GM21381 (cell line): ENCODE results near the gene TOR2A.
A peak's percentile ranks its signal among the peaks of the same experiment; 100 is the strongest.

Source experiments
- ATAC-seq: cut with Tn5 transposase; IDR thresholded peaks from one replicate; pipeline ENCODE4 v1.9.1; 2021; ENCODE audit warnings: mild to moderate bottlenecking, moderate library complexity; ENCODE audit not compliant: unreplicated experiment

Gene TOR2A

DNA sequence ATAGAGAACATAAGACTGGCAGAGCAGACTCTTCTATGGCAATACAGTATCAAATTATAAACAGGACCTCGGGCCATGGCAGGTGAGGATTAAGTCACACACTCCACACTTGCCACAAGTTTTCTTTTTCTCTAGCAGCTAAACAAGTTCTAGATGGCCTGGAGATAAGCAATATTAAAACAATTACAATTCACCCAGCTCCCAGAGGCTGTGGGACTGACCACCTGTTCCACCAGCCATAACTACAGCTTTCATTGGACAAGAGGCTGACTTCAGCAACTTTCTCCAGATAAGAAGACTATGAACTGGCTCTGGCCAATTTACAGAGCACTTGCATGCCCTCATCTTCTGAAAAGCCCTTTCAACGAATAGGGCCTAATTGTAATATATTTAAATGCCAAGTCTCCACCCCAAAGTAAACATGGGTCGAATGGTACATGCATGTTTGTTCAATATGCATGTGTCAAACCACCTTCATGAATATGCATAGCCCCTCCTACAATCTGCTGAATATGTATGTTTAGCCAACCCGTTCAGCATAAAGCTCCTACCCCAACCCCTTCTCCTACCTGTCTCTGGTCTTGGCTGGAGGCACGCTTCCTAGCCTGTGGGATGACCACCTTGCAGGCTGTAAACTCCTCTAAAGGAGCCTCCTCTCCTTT, 34.4 kb downstream of the TOR2A start:
- no peak for ATAC-seq

DNA sequence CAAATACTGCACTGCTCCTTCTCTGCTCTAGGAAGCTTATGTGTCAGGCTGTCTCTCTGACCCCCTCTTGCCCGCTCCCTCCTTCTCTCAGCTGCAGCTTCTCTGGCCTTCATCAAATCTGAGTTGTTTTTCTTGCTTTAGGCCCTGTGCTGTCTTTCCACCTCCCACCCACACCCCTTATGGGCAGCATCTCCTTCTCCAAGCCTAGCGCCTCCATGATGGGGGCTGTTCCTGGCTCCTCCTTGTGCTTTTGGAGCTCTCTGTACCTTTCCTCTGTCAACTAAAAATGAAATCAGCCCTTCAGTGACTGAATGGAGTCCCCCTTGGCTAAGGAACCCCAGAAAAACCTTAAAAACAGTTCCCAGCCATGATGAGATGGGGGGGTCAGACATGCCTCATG, 35.0 kb downstream of the TOR2A start:
- ATAC-seq: no peak

DNA sequence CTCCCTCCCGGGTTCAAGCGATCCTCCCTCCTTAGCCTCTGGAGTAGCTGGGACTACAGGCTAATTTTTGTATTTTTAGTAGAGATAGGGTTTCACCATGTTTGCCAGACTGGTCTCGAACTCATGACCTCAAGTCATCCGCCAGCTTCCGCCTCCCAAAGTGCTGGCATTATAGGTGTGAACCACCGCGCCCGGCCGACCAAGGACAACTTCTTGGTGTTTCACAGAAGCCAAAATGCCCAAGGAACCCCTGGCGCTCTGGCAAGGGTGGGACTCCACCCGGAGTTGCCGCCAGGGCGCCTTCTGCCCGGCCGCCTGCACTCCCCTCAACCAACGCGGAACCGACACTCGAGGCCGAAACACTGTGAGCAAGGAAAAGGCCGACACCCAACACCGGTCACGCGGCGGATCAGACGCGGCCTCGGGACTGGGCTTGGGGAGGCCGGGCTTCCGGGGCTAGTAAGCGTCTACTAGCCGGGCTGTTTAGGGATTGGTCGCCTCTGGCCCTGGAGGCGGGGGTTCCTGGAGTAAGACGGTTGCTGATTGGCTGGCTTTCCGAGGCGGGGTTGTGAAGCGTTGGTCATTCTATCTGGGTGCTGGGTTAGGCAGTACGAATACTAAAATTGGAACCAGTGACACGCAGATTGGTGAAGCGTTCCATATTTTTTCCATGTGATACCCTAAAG, 36.0 kb downstream of the TOR2A start:
- ATAC-seq: peak; percentile 96

DNA sequence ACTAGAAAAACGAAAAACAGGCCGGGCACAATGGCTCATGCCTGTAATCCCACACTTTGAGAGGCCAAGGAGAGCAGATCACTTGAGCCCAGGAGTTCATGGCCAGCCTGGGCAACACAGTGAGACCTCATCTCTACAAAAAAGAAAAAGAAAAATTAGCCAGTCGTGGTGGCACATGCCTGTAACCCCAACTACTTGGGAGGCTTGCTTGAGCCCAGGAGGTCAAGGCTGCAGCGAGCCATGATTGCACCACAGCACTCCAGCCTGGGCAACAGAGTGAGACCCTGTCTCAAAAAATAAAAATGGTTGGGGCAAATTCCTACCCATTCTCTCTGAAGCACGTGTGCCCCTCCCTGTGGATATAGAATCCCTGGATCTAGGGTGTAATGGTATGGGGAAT, 36.7 kb downstream of the TOR2A start:
- no peak for ATAC-seq

DNA sequence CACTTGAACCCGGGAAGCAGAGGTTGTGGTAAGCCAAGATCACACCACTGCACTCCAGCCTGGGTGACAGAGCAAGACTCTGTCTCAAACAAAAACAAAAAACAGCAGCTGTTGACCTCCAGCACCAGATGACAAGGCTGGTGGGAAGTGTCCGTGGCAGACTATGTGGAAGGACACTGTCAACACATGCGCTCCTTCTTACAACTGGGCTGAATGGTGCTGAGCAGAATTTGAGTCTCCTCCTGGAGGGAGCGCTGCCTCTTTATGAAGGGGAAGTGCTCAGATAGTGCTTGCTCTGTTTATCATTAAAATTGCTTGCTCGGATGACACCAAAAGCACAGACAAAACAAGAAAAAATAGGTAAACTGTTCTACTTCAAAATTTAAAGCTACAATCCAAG, 37.5 kb downstream of the TOR2A start:
- ATAC-seq: no peak

DNA sequence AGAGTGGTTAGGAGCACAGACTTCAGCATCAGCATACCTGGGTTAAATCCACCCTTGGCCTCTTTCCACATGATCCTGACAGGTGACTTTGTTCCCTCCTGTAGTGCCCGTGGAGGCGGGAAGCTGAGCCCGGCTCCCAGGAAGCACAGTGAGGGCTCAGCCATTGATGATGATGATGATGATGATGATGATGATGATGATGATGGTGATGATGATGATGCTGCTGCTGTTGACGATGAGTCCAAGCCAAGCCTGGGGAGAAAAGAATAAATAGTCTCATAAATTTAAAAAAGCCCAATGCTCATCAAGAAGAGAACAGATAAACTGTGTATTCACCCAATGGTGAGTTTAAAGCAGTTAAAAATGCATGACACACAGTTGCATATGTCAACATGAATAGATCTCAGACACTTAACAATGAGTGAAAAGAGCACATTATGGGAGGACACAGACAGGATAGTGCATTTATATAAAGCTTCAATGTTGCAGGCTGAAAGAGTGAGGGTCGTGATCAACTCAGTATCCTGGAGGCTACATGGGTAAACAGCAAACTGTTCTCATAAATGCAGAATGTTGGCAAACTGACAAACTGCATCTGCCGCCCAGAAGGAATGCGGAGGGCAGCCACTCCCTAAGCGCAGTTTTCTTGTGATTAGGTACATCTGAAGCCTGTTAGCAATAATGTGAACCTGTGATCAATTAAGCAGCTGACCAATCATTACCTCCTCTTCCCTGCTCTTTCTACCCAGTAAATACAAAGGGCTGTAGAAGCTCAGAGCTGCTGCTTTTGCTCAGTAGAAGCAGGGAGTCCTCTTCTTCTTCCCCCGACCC, 40.0 kb downstream of the TOR2A start:
- ATAC-seq: no peak

DNA sequence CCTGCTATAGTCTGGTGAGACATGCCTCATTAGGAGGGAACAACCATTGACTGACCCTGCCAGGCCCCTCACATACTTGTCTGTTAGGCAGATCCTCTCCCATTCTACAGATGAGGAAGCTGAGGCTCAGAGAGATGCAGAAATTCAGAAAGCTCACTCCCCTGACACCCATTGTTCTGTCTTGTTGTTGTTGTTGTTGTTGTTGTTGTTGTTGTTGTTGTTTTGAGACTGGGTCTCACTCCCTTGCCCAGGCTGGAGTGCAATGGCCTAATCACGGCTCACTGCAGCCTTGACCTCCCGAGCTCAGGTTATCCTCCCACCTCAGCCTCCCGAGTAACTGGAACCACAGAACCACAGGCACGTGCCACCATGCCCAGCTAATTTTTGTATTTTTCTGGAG, 41.4 kb downstream of the TOR2A start:
- ATAC-seq: no peak

DNA sequence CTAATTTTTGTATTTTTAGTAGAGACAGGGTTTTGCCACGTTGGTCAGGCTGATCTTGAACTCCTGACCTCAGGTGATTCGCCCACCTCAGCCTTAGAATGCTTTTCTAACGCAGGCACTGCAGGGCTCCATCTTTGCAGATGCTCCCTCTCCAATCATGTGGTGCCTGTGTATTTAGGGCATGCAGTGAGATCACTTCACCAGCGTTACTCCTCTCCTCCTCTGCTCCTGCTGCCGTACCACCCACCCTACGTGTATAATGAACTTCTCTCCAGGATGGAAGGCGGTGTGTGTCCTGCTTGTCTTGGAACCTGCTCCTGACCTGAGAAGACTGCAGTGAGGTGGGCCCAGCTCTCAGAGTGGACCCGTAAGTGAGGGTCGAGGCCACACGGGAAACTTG, 42.0 kb downstream of the TOR2A start:
- no peak for ATAC-seq

DNA sequence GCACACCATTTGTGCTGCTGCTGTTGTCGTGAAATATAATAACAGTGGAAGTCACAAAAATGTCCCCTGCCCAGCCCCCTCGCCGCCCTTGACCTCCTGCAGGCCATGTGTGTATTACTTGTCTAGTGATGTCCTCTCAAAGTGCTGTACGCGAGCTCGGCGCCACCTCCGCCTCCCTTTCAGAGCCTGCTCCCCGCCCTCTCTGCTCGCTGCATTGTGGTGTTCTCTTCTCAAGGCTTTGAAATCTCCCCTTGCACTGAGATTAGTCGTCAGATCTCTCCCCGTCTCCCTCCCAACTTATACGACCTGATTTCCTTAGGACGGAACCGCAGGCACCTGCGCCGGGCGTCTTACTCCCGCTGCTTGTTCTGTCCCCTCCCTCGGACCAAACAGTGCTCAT, 43.0 kb downstream of the TOR2A start:
- no peak for ATAC-seq

DNA sequence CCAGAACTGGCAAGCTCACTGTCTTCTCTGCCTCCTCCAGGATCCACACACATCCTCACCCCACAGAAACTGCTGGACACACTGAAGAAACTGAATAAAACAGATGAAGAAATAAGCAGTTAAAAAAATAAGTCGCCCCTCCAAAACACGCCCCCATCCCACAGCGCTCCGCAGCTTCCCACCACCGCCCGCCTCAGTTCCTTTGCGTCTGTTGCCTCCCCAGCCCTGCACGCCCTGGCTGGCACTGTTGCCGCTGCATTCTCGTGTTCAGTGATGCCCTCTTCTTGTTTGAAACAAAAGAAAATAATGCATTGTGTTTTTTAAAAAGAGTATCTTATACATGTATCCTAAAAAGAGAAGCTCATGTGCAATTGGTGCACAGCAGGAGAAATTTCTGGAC, 44.4 kb downstream of the TOR2A start:
- ATAC-seq: no peak

DNA sequence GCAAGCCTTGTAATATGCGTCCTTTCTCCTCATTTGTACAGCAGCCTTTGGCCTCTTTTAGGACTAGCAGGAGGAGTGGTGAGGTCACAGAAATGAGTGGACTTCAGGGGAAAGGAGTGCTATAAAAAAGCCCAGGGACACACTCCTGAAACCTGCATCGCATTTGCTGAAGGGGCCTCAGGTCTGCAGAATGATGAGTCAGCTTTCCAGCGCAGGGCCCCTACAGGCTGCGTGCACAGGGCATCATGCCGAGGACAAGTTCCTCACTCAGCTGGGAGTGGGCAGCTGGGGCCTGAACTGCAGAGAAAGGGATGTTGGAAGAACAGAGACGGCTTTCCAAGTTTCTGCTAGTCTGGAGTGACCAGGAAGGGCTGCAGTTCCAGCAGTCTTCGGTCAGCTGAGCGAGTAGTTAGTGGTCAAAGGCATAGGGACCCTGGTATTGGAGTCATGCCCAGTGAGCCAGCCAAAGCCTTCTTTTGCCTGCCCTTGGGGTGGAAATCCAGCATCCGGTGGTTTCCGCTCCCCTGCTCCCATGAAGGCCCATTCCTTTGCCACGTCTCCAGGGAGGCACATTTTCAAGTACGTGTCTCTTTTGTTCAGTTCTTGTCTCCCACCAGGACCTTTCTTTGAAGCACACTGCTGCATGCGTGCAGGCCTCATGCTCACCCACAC, 45.6 kb downstream of the TOR2A start:
- no peak for ATAC-seq

DNA sequence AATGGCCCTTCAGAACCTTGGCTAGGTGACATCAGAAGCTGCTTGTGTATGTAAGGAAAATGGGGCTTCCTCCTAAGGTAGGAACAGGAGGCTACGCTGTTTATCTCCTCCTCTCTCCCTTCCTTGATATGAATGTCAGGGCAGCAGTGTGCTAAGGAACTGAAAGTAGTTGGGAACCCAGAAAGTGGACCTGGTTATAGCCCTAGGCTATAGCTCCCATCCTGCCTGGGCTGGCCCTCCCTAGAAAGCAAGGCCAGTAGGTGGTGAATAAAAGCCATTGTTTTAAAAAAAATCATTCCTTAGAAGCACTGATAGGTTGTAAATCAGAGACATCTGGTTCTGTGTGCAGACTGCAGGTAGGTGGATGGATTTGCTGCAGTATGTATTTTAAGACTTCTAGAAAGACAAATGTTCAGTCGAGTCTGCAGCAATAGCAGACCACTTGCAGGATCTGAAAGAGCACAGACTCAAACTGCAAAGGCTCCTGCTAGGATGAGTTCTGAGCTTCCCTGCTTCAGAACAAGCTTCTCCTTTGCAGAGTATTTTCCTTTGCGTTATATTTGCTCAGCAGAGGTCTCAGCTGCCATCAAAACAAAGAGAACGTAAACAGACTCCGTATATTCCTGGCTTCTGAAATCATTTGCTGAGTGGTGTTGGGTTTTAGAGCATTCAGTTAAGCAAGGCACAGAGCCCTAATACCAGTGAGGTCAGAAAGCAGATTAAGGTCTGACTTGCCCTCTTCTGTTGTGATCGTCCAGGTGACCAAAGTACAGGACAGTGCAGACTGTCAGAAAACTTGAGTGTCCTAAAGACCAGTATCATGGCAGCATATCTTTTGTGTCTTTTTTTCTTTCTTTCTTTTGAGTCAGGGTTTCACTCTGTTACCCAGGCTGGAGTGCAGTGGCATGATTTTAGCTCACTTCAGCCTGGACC, 48.4 kb downstream of the TOR2A start:
- no peak for ATAC-seq

DNA sequence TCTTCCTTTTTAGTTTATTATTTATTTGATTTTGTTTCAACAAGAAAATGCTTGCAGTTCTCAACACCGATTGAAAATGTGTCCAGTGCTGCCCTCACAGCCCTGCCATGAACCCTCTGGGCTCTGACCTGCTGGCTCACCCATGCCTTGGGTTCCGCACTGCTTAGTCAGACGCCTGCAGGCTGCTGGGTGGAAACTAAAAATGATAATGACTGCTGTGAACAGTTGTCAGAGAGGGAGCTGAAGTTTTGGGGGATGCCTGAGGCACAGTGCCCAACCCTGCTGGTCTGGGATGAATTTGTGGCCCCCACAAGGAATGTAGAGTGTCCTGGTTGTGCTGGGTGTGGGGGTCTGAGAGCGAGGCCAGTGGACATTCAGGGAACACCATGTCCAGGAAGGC, 50.5 kb downstream of the TOR2A start:
- no peak for ATAC-seq

DNA sequence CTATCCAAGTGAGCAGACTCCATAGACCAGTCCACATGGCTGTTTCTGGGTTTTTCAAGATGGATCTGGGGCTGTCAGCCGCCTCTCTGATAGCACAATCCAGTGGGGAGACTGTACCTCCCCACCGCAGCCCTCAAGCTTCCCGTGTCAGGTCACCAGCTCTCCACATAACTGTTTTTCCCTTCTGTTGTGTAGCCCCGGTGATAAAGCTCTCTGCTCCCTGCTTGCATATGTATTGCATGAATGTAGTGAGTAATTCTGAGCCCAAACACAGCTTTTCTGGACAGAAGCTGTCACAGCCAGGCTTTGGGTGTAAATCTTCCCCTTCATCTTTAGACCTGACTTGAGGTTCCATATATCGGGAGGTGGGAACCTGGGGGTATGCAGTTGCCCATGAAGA, 51.4 kb downstream of the TOR2A start:
- ATAC-seq: no peak

DNA sequence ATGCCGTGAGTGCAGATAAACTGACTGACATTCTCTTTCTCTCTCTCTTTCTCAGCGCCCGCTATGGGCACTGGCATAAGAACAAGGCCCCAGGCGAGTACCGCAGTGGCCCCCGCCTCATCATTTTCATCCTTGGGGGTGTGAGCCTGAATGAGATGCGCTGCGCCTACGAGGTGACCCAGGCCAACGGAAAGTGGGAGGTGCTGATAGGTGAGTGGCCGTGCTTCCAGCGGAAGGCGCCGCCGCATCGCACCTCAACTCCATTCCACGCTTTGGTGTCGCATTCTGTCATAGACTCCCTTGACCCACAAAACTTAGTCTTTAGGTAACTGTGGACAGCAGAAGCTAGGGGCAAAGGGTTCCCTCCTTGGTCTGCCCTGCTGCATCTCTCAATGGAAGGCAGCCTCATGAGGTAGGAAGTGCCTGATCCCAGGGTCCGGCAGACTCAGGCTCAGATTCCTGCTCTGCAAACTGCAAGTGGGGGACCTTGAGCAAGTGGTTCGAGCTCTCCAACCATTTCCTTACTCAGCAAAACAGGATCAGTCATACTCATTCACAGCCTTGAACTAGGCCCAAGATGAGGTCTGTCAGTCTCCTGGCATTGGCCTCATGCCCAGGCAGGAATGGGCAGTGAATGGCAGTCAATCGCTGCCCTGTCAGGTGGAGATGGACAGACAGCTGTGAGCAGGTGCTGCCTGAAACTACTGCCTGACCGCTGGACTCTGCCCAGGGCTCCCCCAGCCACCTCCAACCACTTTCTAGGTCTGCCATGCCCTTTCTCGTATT, 52.5 kb downstream of the TOR2A start:
- no peak for ATAC-seq
